NCI-H69 (cell line): ENCODE data around the gene NFIX.

ENCODE experiments used
- DNase-seq: peaks from one replicate; lab custom pipeline; 2025; lab: John Stamatoyannopoulos, UW

NFIX gene

GRCh38 chr19:13007292-13008045, 12.2 kb downstream of the NFIX start:
- no peak for DNase-seq

DNA sequence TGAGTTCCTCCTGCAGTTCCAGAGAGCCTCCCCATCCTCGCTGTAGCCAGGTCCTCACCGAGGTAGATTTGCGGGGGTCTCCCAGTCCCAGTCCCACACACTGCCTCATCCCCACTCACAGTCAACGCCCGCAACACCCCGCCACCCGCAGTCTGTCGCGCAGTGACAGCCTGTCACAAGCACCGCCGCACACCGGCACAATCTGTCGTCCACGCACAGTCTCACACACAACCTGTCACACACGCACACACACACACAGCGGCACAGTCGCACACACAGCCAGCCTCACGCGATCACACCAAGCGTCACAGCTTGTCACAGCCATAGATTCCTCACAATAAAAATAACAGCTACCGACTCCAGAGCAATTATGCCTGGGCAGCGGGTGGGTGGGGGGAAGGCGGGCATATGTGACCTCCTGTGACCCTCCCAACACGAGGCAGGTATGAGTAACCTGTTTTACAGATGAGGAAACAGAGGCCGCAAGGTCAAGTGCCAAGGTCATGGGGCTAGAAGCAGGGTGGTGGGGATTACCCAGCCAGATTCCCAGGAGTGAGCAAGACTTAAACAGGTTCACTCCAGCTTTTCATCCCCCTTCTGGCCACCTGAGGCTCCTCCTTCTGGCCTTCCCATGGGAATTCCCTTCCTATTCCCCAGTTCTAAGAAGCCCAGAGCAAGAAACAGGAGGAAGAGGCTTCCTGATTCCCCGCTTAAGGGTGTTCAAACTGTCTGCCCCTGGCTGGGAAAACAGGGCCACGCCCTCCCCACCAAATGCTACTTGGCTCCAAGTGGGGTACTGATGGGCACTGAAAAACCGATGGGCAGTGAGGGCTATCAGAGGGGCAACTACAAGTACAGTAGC, 13.9 kb downstream of the NFIX start:
- DNase-seq: peak; percentile 66

- DNase-seq: no peak
Measured at GRCh38 chr19:13010038-13010991, 15.0 kb downstream of the NFIX start.

DNA sequence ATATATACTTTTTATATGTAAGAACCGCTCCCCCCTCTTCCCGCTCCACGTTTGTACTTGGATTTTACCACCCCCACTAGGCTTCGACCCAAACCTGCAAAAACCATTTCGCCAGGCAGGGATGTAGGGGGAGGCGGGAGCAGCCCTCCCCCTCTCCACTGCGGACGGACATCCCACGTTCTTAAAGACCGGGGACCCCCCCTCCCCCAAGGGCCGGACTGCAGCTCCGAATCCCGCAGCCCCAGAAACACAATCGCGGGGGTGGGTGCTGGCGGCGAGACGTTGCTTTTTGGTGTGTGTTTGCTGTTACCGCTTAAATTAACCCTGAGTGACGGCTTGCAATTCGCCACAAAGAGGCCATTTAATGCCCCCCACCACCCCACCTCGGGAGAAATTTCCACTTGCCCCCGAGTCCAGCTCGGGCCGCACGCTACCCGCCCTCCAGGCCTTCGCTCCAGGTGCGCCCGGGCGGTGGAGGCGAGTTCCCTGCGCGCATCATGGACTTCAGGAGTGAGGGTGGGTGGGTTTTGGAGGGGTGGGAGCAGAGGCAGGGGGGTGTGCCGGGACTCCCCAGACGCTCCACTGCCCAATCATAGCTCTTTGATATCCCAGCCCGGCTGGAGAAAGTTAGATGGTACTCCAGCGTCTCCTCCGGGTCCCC, 15.8 kb downstream of the NFIX start:
- DNase-seq: no peak

- no peak for DNase-seq
Measured at GRCh38 chr19:13011653-13012389, 16.5 kb downstream of the NFIX start.

GRCh38 chr19:13012390-13012689, 17.1 kb downstream of the NFIX start:
- no peak for DNase-seq

GRCh38 chr19:13012690-13013608, 17.7 kb downstream of the NFIX start:
- no peak for DNase-seq

DNA sequence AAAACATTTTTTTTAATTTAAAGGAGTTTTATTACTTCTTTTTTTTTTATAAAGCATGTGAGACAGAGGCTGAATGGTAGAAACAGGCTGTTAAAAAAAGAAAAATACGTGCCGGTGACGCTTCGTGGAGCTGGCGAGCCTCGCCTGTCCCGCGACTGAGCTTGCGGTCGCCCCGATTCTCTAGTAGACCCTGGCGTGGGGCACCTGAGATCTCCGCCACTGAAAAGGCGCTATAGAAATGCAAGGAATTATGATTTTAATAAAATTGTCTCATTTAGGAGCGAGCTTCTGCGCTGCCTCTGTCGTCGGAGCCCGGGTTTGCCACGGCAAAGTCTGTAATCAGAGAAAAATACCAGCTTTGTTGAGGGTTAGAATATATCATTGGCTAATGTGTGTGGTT, 18.4 kb downstream of the NFIX start:
- no peak for DNase-seq

DNA sequence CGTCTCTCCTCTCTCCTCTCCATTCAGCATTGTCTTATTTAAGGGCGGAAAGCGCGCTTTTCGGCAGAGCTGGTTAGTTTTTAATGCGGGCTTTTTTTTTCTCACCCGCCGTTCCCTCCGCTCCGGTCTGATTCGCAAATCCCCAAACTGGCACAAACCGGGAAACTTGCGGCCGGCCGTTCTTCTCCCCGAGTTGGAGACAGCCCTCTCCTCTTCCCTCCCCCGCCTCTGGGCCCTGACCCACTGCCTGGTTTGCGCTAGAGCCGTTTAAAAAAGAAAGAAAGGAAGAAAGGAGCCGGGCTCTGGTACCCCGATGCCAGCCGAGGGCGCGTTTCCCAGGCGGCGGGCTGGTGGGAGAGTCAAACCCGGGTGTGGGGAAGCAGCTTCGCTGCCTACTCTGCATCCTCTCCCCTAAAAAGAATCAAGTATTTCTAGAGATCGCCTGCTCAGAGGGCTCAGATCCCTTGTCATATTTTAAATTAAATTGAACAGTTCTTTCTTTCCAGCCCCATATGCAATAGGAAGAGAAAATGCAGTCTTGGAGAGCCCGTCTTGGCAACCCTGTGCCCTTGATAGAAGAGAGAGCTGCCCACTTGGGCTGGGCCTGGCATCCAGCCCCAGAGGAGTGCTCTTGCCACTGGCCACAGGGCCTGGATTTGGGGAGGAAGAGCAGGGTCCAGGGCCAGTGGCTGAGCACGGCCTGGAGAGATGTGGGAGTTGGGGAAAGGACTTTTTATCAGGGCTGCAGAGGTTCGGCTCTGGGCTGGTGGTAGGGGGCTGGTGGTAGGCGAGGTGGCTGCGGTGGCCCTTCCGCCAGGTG, 19.0 kb downstream of the NFIX start:
- DNase-seq: no peak

- no peak for DNase-seq
Measured at GRCh38 chr19:13014921-13015280, 19.6 kb downstream of the NFIX start.

- peak; percentile 20 for DNase-seq
Measured at GRCh38 chr19:13015361-13016223, 20.3 kb downstream of the NFIX start.

DNA sequence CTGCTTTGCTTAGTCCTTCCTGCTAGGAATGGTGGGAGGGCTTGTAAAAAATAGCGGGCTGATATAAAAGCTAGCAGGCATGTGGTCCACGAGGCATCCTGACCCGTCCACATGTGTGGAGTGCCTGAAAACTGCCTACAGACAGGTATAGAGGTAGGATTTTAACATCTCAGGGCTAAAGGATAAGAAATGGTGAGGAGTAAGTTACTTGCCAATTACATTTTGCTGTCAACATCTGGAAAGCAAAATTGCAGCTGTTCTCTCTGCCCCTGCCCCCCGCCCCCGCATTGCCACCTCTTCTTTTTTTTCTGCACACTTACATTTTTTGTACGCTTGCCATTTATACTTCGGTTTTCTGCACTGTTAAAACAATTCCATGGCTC, 21.0 kb downstream of the NFIX start:
- DNase-seq: no peak

GRCh38 chr19:13016628-13017305, 21.5 kb downstream of the NFIX start:
- DNase-seq: no peak

GRCh38 chr19:13017306-13018034, 22.2 kb downstream of the NFIX start:
- DNase-seq: no peak

GRCh38 chr19:13018035-13018914, 23.0 kb downstream of the NFIX start:
- DNase-seq: no peak

DNA sequence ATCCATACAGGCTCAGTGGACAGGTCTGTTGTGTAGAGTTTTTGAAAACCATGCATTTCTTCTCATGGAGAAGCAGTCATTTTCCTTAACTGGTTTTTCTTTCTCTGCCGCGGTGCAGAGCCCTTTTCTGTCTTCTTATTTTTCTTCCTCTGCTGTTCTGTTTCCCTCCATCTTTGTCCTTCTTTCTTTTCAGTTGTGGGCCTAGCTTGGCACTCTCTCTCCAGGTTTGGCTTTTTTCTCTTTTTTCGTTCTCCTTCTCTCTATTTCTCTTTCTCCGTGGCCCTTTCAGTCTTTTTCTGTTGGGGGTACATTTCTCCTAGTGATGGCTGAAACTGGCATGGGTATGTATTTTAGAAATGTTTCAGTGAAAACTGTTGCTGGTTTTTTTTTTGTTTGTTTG, 24.1 kb downstream of the NFIX start:
- no peak for DNase-seq
